NCI-H146 treated with DMSO at 0.1 percent for 48 hours (cell line): ENCODE measurements around the gene FAM53B.

Experiments used
- DNase-seq: peaks from one replicate; lab custom pipeline; 2025; ENCODE audit not compliant: unreplicated experiment; lab: John Stamatoyannopoulos, UW

Gene FAM53B

GRCh38 chr10:124637091-124637700 is 107.0 kb downstream of the FAM53B start:
- DNase-seq = no peak

- no peak for DNase-seq
Observed at GRCh38 chr10:124636271-124636995, 107.7 kb downstream of the FAM53B start.

GRCh38 chr10:124632566-124632965 is 111.6 kb downstream of the FAM53B start:
- no peak for DNase-seq

- peak; percentile 32 for DNase-seq
Observed at GRCh38 chr10:124632064-124632531, 112.1 kb downstream of the FAM53B start.

GRCh38 chr10:124630551-124630950 is 113.6 kb downstream of the FAM53B start:
- DNase-seq = no peak

- DNase-seq = no peak
Observed at GRCh38 chr10:124629842-124630241, 114.3 kb downstream of the FAM53B start.

- DNase-seq = no peak
Observed at GRCh38 chr10:124629415-124629814, 114.8 kb downstream of the FAM53B start.

GRCh38 chr10:124628676-124629021 is 115.5 kb downstream of the FAM53B start:
- DNase-seq = no peak

- DNase-seq = no peak
Observed at GRCh38 chr10:124627866-124628675, 116.1 kb downstream of the FAM53B start.

- DNase-seq = peak; percentile 61
Observed at GRCh38 chr10:124626759-124627380, 117.3 kb downstream of the FAM53B start.

GRCh38 chr10:124625831-124626238 is 118.3 kb downstream of the FAM53B start:
- no peak for DNase-seq

GRCh38 chr10:124624895-124625294 is 119.3 kb downstream of the FAM53B start:
- DNase-seq = no peak

- DNase-seq = no peak
Observed at GRCh38 chr10:124624466-124624865, 119.7 kb downstream of the FAM53B start.

- no peak for DNase-seq
Observed at GRCh38 chr10:124624006-124624405, 120.2 kb downstream of the FAM53B start.

GRCh38 chr10:124622866-124623536 is 121.2 kb downstream of the FAM53B start:
- DNase-seq = no peak

GRCh38 chr10:124622158-124622557 is 122.0 kb downstream of the FAM53B start:
- DNase-seq = no peak

GRCh38 chr10:124621637-124622036 is 122.5 kb downstream of the FAM53B start:
- no peak for DNase-seq

GRCh38 chr10:124619802-124620490 is 124.2 kb downstream of the FAM53B start:
- no peak for DNase-seq

- no peak for DNase-seq
Observed at GRCh38 chr10:124619195-124619594, 125.0 kb downstream of the FAM53B start.

- no peak for DNase-seq
Observed at GRCh38 chr10:124618470-124619073, 125.6 kb downstream of the FAM53B start.
